AG04450 (cell line): ENCODE results near the gene SINHCAF. TPM values are rescaled to one million over a fixed set of nuclear protein-coding genes. Genes with fewer than 3 reads are reported as not detected.

ENCODE experiments used
- CTCF ChIA-PET: fragments of 300-600, 350-600 bp; formaldehyde crosslinking; extraction: SDS; loops from one replicate; lab custom pipeline; 2022; ENCODE audit warnings: antibody characterized with exemption, inconsistent platforms; lab: Charles Lee
- POLR2A ChIA-PET: fragments of 350-600 bp; formaldehyde crosslinking; extraction: SDS; loops from one replicate; lab custom pipeline; 2021; ENCODE audit warnings: antibody characterized with exemption, inconsistent platforms; lab: Yijun Ruan, JAX
- DNase-seq: peaks from one replicate; pipeline ENCODE4 v3.0.0-alpha.2; 2011; ENCODE audit warnings: low read depth, low spot score
- H3K27ac ChIP-seq: one replicate; pipeline ENCODE4 v1.5.1; 2012; ENCODE audit warnings: low read depth, low read length, control low read depth
- H3K27me3 ChIP-seq: one replicate; pipeline ENCODE4 v1.6.0; 2012; ENCODE audit warnings: low read length; ENCODE audit not compliant: control insufficient read depth, insufficient read depth
- H3K4me3 ChIP-seq: 2 replicates; pipeline ENCODE4 v1.5.1; 2011; ENCODE audit warnings: mild to moderate bottlenecking, low read depth, low read length, control low read depth
- H3K9me3 ChIP-seq: 2 replicates; pipeline ENCODE4 v1.5.1; 2012; ENCODE audit warnings: low read length; ENCODE audit not compliant: control insufficient read depth, insufficient read depth
- CTCF ChIP-seq: IDR thresholded peaks from 2 replicates; pipeline ENCODE4 v1.5.1; 2011; ENCODE audit warnings: low read depth, low read length, control low read depth, inconsistent platforms
- polyA plus RNA-seq: library from polyadenylated mRNA; depleted of rRNA; stranded (reverse); fragments of >200 nt; gene quantifications from 2 replicates; pipeline ENCODE4 v1.2.3, GENCODE V29; 2011

The SINHCAF gene
- polyA plus RNA-seq, 1 experiment = 31.6 TPM

GRCh38 chr12:31339831-31340622 is 14.1 kb upstream of the SINHCAF start:
- CTCF ChIA-PET = interaction anchor here (0.7 kb wide), 1 partner anchor 16 kb away, joined by 4 read pairs; no protein-coding TSS in a partner anchor
- Histone ChIP-seq H3K4me3 (no peak overlapping the region), H3K27me3 (peaks cover 4% of the 10 kb centered on the region), H3K9me3 (no peaks in the 10 kb centered on the region), H3K27ac (no peak overlapping the region)
- no peak for DNase-seq
- no peak for TF ChIP-seq CTCF
- POLR2A ChIA-PET = interaction anchor here (0.7 kb wide), 1 partner anchor 63 kb away, joined by 11 read pairs; no protein-coding TSS in a partner anchor

GRCh38 chr12:31337952-31338351 is 12.0 kb upstream of the SINHCAF start:
- POLR2A ChIA-PET = no interaction called here
- no peak overlapping the region for H3K27ac ChIP-seq
- no peak for DNase-seq
- CTCF ChIA-PET = no interaction called here
- H3K27me3 ChIP-seq = peaks cover 9% of the 10 kb centered on the region
- no peak overlapping the region for H3K4me3 ChIP-seq
- no peaks in the 10 kb centered on the region for H3K9me3 ChIP-seq
- no peak for TF ChIP-seq CTCF

GRCh38 chr12:31331242-31331641 is 5.3 kb upstream of the SINHCAF start:
- TF ChIP-seq CTCF = no peak
- POLR2A ChIA-PET = no interaction called here
- Histone ChIP-seq H3K27ac (no peak overlapping the region), H3K9me3 (no peaks in the 10 kb centered on the region), H3K4me3 (no peak overlapping the region), H3K27me3 (peaks cover 10% of the 10 kb centered on the region)
- DNase-seq = no peak
- CTCF ChIA-PET = interaction anchor here (1.2 kb wide), 2 partner anchors 60 to 322 kb away, joined by 4 read pairs; no protein-coding TSS in a partner anchor

GRCh38 chr12:31326736-31327659 is 1.0 kb upstream of the SINHCAF start:
- ChIA-PET CTCF (interaction anchor here (0.6 to 1.0 kb wide), 3 partner anchors 55 to 1428 kb away, joined by 3 to 6 read pairs (median 4); no protein-coding TSS in a partner anchor), POLR2A (interaction anchor here (0.6 to 1.0 kb wide), 3 partner anchors 9 to 191 kb away, joined by 3 to 12 read pairs (median 4); no protein-coding TSS in a partner anchor)
- peak overlapping the region; percentile 52 for H3K27ac ChIP-seq
- DNase-seq = no peak
- no peak for TF ChIP-seq CTCF
- H3K9me3 ChIP-seq = peaks cover 3% of the 10 kb centered on the region; the same call in 1 of the 2 replicates
- peak overlapping the region; percentile 66; the same call in 1 of the 2 replicates for H3K4me3 ChIP-seq
- peaks cover under 1% of the 10 kb centered on the region for H3K27me3 ChIP-seq
